Fibroblast of lung (primary cell): ENCODE results near the gene BCAR3.

ENCODE experiments used
- EZH2 ChIP-seq: IDR thresholded peaks from 2 replicates; pipeline ENCODE4 v1.5.1; 2012; ENCODE audit warnings: low read length, control low read depth, mild to moderate bottlenecking; ENCODE audit errors: missing control alignments
- TF ChIP-seq, protein P1 (sequence below), 2 donors: IDR thresholded peaks in 1 of 2; conservative IDR thresholded peaks in 1 of 2; 1 replicate in 1 of 2; 2 replicates in 1 of 2; pipeline ENCODE4 v1.5.1; 2011 to 2012; ENCODE audit warnings: low read length in 2 of 2, control low read depth in 1 of 2, inconsistent platforms in 1 of 2, low read depth in 1 of 2, mild to moderate bottlenecking in 1 of 2

DNA sequence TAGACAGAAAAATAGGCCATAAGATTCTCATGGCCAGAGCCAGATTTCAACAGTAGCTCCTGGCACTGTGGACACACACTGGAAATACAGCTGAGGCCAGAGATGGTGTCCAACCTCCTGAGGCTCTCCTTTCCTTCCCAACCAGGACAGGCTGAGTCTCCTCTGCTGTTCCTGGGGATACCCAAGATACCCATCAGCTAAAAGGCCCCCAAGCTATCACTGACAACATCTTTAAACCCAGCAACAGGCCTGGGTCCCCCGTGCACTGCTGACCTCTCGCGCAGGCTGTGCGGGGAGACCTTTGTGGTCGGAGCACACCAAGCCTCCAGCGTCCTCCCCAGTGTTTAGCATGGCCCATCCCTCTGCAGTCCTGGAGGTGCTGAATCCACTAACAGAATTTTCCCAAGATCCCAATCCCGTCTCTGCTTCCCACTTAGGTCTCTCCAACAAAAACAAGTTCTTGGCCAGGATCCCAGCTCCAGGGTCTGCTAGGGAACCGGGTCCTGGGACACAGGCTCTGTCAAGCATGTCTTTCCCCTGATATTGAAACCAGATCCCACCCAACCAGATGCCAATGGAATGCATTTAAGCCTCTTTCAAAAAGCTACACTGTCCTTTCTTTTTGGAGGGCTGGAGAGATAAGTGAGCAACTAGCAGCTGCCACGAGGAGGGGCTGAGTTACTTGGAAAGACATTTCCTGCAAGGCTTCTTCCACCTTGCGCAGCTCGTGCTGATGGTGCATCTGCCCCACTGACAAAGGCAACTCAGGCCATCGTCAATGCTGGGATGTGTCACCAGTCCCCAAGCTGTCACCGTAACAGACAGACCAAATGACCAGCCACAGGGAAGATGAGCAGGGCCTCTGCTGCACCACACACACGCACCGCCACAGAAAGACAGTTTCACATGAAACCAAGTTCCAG, 73.2 kb downstream of the BCAR3 start:
- TF ChIP-seq, protein P1, sequence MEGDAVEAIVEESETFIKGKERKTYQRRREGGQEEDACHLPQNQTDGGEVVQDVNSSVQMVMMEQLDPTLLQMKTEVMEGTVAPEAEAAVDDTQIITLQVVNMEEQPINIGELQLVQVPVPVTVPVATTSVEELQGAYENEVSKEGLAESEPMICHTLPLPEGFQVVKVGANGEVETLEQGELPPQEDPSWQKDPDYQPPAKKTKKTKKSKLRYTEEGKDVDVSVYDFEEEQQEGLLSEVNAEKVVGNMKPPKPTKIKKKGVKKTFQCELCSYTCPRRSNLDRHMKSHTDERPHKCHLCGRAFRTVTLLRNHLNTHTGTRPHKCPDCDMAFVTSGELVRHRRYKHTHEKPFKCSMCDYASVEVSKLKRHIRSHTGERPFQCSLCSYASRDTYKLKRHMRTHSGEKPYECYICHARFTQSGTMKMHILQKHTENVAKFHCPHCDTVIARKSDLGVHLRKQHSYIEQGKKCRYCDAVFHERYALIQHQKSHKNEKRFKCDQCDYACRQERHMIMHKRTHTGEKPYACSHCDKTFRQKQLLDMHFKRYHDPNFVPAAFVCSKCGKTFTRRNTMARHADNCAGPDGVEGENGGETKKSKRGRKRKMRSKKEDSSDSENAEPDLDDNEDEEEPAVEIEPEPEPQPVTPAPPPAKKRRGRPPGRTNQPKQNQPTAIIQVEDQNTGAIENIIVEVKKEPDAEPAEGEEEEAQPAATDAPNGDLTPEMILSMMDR (conservative IDR thresholded peaks at IDR 0.05 in 1 of 2, IDR thresholded peaks at IDR 0.05 in 1 of 2; ENCODE audit: low read depth in 1 of 2, low read length in 2 of 2): no peak
- no peak for TF ChIP-seq EZH2
